MM.1S (cell line): ENCODE measurements around the gene RIC8A.

ENCODE experiments used
- DNase-seq: peaks from one replicate; pipeline ENCODE4 v3.0.0-alpha.2; 2015
- H2AFZ ChIP-seq: fragments of 300-600 bp; sonication (generic); 2 replicates; pipeline ENCODE4 v1.6.0; 2016; ENCODE audit warnings: antibody characterized with exemption, low read length
- H3F3A ChIP-seq: fragments of 300-600 bp; sonication (generic); 2 replicates; pipeline ENCODE4 v1.6.1; 2016; ENCODE audit warnings: mild to moderate bottlenecking, antibody characterized with exemption, low read length, moderate library complexity, mixed read lengths; ENCODE audit not compliant: insufficient read depth
- H3K27ac ChIP-seq: fragments of 300-600 bp; sonication (generic); 2 replicates; pipeline ENCODE4 v1.5.1; 2016; ENCODE audit warnings: mild to moderate bottlenecking, low read length
- H3K27me3 ChIP-seq: fragments of 300-600 bp; sonication (generic); replicated peaks from 2 replicates; pipeline ENCODE4 v1.6.0; 2016; ENCODE audit warnings: low read length; ENCODE audit not compliant: insufficient read depth
- H3K36me3 ChIP-seq: fragments of 300-600 bp; sonication (generic); replicated peaks from 2 replicates; pipeline ENCODE4 v1.6.1; 2016; ENCODE audit warnings: mild to moderate bottlenecking, low read length, mixed read lengths; ENCODE audit not compliant: insufficient read depth
- H3K4me1 ChIP-seq: fragments of 300-600 bp; sonication (generic); 2 replicates; pipeline ENCODE4 v1.6.1; 2016; ENCODE audit warnings: low read length, mixed read lengths
- H3K4me2 ChIP-seq: fragments of 300-600 bp; sonication (generic); 2 replicates; pipeline ENCODE4 v1.6.0; 2016; ENCODE audit warnings: low read depth, low read length
- H3K4me3 ChIP-seq: fragments of 300-600 bp; sonication (generic); 2 replicates; pipeline ENCODE4 v1.5.1; 2016; ENCODE audit warnings: low read length, mixed read lengths
- H3K79me2 ChIP-seq: fragments of 300-600 bp; sonication (generic); 2 replicates; pipeline ENCODE4 v1.6.1; 2016; ENCODE audit warnings: mixed run types, low read length, mixed read lengths
- H3K9ac ChIP-seq: fragments of 300-600 bp; sonication (generic); 2 replicates; pipeline ENCODE4 v1.6.1; 2016; ENCODE audit warnings: low read length, mixed read lengths
- H3K9me2 ChIP-seq: fragments of 300-600 bp; sonication (generic); replicated peaks from 2 replicates; pipeline ENCODE4 v1.6.1; 2016; ENCODE audit warnings: mild to moderate bottlenecking, low read length, mixed read lengths; ENCODE audit not compliant: insufficient read depth
- H3K9me3 ChIP-seq: fragments of 300-600 bp; sonication (generic); replicated peaks from 2 replicates; pipeline ENCODE4 v1.6.1; 2016; ENCODE audit warnings: mild to moderate bottlenecking, low read length, mixed read lengths; ENCODE audit not compliant: insufficient read depth
- H4K20me1 ChIP-seq: fragments of 300-600 bp; sonication (generic); 2 replicates; pipeline ENCODE4 v1.6.1; 2016; ENCODE audit warnings: mild to moderate bottlenecking, low read length, moderate library complexity, mixed read lengths; ENCODE audit not compliant: insufficient read depth
- CTCF ChIP-seq: fragments of 300-600 bp; sonication (generic); IDR thresholded peaks from 2 replicates; pipeline ENCODE4 v1.5.1; 2016; ENCODE audit warnings: antibody characterized with exemption, low read length, mixed read lengths
- EZH2 ChIP-seq: fragments of 300-600 bp; sonication (generic); optimal IDR thresholded peaks from 2 replicates; pipeline ENCODE3; 2017; ENCODE audit warnings: low read depth, mild to moderate bottlenecking, antibody characterized with exemption, low read length, mixed read lengths
- EZH2phosphoT487 ChIP-seq: fragments of 300-600 bp; sonication (generic); IDR thresholded peaks from 2 replicates; pipeline ENCODE4 v1.6.1; 2018; ENCODE audit warnings: antibody characterized with exemption, low read length

Gene RIC8A

DNA sequence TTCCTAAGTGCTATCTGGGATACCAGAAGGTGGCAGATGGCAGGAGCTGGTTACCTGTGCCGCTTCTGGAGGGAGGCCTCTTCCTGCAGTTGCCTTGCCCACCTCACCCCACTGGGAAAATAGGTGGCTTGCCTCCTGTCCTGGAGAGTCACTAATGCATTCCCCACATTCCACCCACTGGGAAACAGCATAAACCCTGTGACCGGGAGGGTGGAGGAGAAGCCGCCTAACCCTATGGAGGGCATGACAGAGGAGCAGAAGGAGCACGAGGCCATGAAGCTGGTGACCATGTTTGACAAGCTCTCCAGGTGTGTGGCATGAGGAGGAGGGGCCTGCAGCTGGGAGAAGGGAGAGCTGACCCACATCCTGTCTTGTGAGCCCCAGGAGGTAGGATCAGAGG, 5.6 kb downstream of the RIC8A start:
- Histone ChIP-seq H3K27ac (no peak overlapping the region), H4K20me1 (no peaks in the 10 kb centered on the region), H3K79me2 (peaks cover 33% of the 10 kb centered on the region), H3K4me2 (no peak overlapping the region), H3K4me1 (peaks cover 10% of the 10 kb centered on the region), H3K36me3 (peaks cover 19% of the 10 kb centered on the region; the same call in 1 of the 2 replicates), H3K4me3 (no peak overlapping the region), H3K27me3 (no peaks in the 10 kb centered on the region), H3K9ac (no peak overlapping the region), H2AFZ (no peak overlapping the region), H3F3A (peaks cover 6% of the 10 kb centered on the region), H3K9me2 (no peaks in the 10 kb centered on the region), H3K9me3 (no peaks in the 10 kb centered on the region)
- TF ChIP-seq CTCF (no peak), EZH2phosphoT487 (no peak), EZH2 (no peak)
- no peak for DNase-seq

- Histone ChIP-seq H3K9me3 (no peaks in the 10 kb centered on the region), H3K9ac (no peak overlapping the region), H4K20me1 (no peaks in the 10 kb centered on the region), H3K27me3 (no peaks in the 10 kb centered on the region), H2AFZ (no peak overlapping the region), H3K4me3 (no peak overlapping the region), H3K36me3 (peaks cover 19% of the 10 kb centered on the region; the same call in 1 of the 2 replicates), H3K4me2 (no peak overlapping the region), H3K79me2 (peaks cover 26% of the 10 kb centered on the region), H3K9me2 (no peaks in the 10 kb centered on the region), H3K4me1 (peaks cover 10% of the 10 kb centered on the region), H3F3A (0 out of 2 replicates have a peak, but pooled peaks cover 3% of the 10 kb centered on the region), H3K27ac (no peak overlapping the region)
- TF ChIP-seq EZH2 (no peak), EZH2phosphoT487 (no peak), CTCF (no peak)
- no peak for DNase-seq
Measured at GRCh38 chr11:214083-214482, 6.6 kb downstream of the RIC8A start.

GRCh38 chr11:215581-216037, 8.1 kb downstream of the RIC8A start:
- Histone ChIP-seq H3F3A (0 out of 2 replicates have a peak, but pooled peaks cover 3% of the 10 kb centered on the region), H3K79me2 (peaks cover 11% of the 10 kb centered on the region), H3K4me2 (no peak overlapping the region), H3K27me3 (no peaks in the 10 kb centered on the region), H3K36me3 (peaks cover 19% of the 10 kb centered on the region; the same call in 1 of the 2 replicates), H3K27ac (no peak overlapping the region), H2AFZ (no peak overlapping the region), H4K20me1 (no peaks in the 10 kb centered on the region), H3K9ac (no peak overlapping the region), H3K9me2 (no peaks in the 10 kb centered on the region), H3K9me3 (no peaks in the 10 kb centered on the region), H3K4me1 (no peaks in the 10 kb centered on the region), H3K4me3 (no peak overlapping the region)
- no peak for DNase-seq
- no peak for TF ChIP-seq EZH2
- no peak for TF ChIP-seq EZH2phosphoT487
- TF ChIP-seq CTCF, result no peak
